Measurements from ENCODE around the gene SNX32.

DNA sequence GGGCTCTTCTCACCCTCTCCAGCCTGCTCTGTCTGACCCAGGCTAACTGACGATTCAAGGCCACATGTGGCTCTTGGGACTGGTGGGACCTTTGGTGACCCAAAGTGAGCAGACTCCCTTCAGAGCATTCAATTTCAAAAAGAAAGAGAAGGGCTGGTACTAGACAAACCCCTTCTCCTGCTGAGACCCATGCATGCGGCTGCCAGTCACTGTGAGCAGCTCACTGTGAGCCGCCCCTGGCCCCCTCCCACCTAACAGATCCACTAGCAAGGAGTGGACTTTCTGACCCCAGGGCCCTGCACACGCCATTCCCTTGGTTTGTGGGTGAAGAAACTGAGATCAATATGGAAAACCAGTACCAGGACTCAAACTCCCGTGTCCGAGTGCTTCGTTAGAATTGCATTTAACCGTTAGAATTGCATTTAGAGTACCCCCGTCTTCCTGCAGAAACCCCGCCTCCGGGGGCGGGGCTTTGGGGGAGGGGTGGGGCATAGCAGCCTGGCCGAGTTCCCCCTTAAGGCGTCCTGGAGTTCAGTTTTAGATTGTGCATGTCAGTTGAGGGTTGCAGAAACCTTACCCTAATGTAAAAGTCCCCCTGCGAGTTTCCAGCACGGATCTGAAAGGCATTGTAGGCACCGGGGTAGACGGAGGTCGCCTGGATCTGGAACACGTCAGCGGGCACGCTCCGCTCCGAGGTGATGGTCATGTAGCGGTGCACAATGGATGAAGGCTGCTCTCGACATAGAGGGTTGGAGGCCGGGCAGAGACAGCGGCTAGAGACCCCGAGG lies 33.7 kb downstream of the SNX32 start:
- TF ChIP-seq, protein P1, sequence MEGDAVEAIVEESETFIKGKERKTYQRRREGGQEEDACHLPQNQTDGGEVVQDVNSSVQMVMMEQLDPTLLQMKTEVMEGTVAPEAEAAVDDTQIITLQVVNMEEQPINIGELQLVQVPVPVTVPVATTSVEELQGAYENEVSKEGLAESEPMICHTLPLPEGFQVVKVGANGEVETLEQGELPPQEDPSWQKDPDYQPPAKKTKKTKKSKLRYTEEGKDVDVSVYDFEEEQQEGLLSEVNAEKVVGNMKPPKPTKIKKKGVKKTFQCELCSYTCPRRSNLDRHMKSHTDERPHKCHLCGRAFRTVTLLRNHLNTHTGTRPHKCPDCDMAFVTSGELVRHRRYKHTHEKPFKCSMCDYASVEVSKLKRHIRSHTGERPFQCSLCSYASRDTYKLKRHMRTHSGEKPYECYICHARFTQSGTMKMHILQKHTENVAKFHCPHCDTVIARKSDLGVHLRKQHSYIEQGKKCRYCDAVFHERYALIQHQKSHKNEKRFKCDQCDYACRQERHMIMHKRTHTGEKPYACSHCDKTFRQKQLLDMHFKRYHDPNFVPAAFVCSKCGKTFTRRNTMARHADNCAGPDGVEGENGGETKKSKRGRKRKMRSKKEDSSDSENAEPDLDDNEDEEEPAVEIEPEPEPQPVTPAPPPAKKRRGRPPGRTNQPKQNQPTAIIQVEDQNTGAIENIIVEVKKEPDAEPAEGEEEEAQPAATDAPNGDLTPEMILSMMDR (IDR thresholded peaks at IDR 0.05): no peak
- TF ChIP-seq POLR2A (IDR thresholded peaks at IDR 0.05): no peak

Data from lower leg skin (tissue), 3 donors.